ACHN (cell line): ENCODE measurements around the gene BTNL8.

Experiments
- DNase-seq: peaks from one replicate; pipeline ENCODE4 v3.0.0-alpha.2; 2015
- in situ Hi-C: cut with HindIII; loops from 2 replicates; pipeline ENCODE4 v1.10.0; 2017; ENCODE audit warnings: low sequenced_read_pairs, low pct_ligation_motif_present, low pct_unique_long_range_greater_than_20kb

BTNL8 gene

DNA sequence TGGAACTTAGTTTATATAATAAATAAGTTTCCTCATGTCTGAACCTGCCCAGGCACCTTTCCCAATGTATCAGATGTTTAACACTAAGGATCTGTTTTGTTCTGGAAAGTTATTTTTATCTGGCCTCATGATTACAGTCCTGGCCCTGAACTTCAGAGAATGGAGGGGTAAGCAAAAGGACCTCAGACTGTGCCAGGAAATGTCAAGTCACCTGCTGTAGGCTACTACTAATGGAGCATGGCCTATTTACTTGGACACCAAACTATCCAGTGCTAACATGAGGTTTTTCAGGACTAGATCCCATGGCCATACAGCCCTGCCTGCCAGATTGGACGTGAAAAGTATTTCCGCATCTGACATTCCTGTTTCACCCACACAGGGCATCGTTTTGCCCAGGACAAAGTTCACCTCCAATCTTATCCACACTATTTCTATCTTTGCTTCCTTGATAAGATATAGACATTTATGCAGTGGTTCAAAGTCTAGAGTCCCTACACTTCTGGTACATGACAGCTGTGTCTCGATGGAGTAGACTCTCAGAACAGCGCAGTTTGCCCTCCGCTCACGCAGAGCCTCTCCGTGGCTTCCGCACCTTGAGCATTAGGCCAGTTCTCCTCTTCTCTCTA, at the start of gene BTNL8:
Gene BTNL8, plus strand, starts transcription at position 539 of the 626 bp plus-strand sequence. CDS start 152 bp downstream, outside the sequence.
- in situ Hi-C loops: no loop called here
- no peak for DNase-seq

DNA sequence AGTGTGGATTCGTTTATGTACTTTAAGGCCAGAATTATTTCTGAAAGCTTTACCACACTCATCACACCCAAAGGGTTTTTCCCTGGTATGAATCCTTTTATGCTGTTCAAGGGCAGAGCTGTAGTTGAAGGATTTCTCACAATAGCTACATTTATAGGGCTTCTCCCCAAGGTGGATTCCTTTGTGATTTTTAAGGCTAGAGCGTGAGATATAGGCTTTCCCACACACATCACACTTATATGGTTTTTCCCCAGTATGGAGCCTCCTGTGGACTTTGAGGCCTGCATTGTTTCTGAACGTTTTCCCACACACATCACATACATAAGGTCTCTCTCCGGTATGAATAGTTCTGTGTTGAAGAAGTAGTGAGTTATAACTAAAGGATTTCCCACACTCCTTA, 49.1 kb upstream of the BTNL8 start:
- DNase-seq: no peak
- in situ Hi-C loops: no loop called here

GRCh38 chr5:180850434-180851078, 48.4 kb upstream of the BTNL8 start:
- in situ Hi-C loops: no loop called here
- no peak for DNase-seq

DNA sequence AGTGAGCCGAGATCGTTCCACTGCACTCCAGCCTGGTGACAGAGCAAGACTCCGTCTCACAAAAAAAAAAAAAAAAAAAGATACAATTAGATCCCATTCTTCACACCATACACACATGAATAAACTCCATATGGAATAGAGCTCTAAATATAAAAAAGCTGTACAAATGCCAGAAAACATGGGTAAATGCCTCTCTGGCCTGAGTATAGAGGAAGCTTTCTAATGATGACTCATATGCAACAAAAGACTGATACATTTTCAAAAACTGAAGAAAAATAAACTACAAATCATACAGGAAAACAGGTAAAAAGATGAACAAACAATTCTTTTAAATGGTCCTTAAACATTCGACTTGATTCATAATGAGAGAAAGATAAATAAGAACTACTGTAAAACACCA, 46.5 kb upstream of the BTNL8 start:
- DNase-seq: no peak
- in situ Hi-C loops: no loop called here

GRCh38 chr5:180853121-180853847, 45.7 kb upstream of the BTNL8 start:
- in situ Hi-C loops: no loop called here
- no peak for DNase-seq

DNA sequence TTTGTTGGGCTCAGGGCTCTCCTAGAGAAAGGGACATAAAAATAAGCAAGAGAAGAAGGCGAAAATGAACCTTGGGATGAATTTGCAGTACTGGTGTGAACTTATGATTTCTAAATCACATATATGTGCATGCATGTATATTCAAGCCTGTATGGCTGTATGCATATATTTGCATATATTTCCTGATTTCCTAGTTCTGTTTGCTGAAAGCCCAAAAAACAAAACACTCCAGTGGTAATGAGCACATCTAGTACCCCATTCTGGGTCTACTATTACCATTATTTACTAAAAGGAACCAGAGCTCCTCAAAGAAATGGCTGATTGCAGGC, 45.1 kb upstream of the BTNL8 start:
- in situ Hi-C loops: no loop called here
- no peak for DNase-seq

DNA sequence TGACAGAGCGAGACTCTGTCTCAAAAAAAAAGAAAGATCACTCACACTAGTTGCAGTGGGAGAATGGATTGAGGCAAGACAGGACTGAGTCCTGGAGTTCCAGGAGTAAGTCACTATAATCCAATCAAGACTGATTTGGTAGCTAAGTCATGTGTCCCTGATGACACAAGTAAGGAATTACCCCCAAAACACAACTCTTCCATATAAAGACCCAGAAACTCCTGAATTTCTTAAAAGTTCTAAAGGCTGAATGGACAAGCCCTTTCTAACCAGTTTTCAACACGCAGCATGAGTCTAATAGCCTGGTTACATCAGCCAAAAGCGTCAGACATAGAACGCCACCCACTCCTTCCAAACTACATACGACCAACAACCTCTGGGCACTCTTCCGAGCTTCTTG, 40.4 kb upstream of the BTNL8 start:
- in situ Hi-C loops: no loop called here

DNA sequence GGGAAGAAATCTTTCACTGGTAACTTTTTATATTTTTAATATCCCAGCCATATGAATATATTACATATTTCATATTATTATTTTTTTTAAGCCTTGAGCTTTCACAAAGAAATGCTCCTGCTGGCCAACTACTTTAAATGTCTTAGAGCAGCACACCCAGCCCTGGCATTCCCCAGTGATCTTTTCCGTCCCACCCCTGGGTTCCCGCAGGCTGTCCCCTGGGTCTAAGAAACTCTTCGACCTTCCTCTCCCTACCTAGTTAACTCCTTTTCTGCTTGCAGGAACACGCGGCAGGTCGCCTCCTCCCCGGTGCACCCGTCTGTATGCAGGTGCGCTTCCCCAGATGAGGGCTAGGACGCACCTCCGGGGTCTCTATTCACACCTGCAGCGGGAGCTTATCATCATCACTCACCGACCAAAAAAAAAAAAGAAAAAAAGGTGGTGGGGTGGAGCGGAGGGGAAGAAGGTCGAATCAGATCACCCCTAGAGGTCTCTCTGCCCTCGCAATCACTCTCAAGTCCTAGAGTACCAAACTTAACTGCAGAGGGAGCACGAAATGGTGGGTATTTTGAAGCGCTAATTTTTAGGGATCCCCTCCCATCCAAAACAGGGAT, 38.6 kb upstream of the BTNL8 start:
- DNase-seq: peak; percentile 50
- in situ Hi-C loops: no loop called here

More for the DNA sequence above, 40.4 kb upstream of the BTNL8 start:
- DNase-seq: no peak

GRCh38 chr5:180860887-180861822, 37.8 kb upstream of the BTNL8 start, which contains the start of gene ZFP62:
Gene ZFP62 (minus strand): TSS chr5:180861276. CDS start chr5:180861219, 57 bp downstream.
- peak; percentile 87 for DNase-seq
- in situ Hi-C loops: no loop called here

- in situ Hi-C loops: no loop called here
- DNase-seq: no peak
Observed at GRCh38 chr5:180862645-180863044, 36.3 kb upstream of the BTNL8 start.

- DNase-seq: no peak
- in situ Hi-C loops: no loop called here
Observed at GRCh38 chr5:180865981-180866695, 32.8 kb upstream of the BTNL8 start.

DNA sequence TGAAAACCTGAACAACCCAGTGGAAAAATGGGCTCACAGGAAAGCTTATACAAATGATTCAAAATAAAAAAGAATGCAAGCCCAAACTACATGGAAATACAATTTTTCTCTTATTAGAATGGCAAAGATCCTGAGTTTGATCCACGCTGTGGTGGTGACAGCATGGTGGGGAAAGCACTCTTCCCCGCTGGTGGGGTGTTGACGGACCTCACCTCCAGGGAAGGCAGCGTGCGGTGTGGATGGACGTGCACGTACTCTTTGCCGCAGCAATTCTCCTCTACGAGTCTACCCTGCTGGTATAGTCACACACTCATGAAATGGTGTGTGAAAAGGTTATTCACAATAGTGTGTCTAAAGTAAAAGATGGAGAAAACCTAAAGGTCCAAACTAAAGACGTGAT, 32.0 kb upstream of the BTNL8 start:
- DNase-seq: no peak
- in situ Hi-C loops: no loop called here

- peak; percentile 70 for DNase-seq
- in situ Hi-C loops: no loop called here
Observed at GRCh38 chr5:180868960-180869359, 30.0 kb upstream of the BTNL8 start.

- DNase-seq: no peak
- in situ Hi-C loops: no loop called here
Observed at GRCh38 chr5:180869587-180869986, 29.4 kb upstream of the BTNL8 start.

GRCh38 chr5:180870276-180871068, 28.5 kb upstream of the BTNL8 start:
- no peak for DNase-seq
- in situ Hi-C loops: no loop called here

GRCh38 chr5:180872419-180872818, 26.5 kb upstream of the BTNL8 start:
- DNase-seq: no peak
- in situ Hi-C loops: no loop called here
